Daoy (cell line): Measurements from ENCODE around the gene FIBP. TPM values are rescaled to one million over a fixed set of nuclear protein-coding genes. Genes with fewer than 3 reads are reported as not detected.

Experiments used
- DNase-seq: peaks from one replicate; pipeline ENCODE4 v3.0.0-alpha.2; 2015; ENCODE audit warnings: low read depth
- total RNA-seq: library from RNA; depleted of rRNA; stranded (reverse); fragments of >200 nt; shearing (Covaris generic); gene quantifications from 2 replicates; pipeline ENCODE4 v1.2.3, GENCODE V29; 2014

Gene FIBP
- total RNA-seq, 1 experiment from 2014 or later = 104 TPM

DNA sequence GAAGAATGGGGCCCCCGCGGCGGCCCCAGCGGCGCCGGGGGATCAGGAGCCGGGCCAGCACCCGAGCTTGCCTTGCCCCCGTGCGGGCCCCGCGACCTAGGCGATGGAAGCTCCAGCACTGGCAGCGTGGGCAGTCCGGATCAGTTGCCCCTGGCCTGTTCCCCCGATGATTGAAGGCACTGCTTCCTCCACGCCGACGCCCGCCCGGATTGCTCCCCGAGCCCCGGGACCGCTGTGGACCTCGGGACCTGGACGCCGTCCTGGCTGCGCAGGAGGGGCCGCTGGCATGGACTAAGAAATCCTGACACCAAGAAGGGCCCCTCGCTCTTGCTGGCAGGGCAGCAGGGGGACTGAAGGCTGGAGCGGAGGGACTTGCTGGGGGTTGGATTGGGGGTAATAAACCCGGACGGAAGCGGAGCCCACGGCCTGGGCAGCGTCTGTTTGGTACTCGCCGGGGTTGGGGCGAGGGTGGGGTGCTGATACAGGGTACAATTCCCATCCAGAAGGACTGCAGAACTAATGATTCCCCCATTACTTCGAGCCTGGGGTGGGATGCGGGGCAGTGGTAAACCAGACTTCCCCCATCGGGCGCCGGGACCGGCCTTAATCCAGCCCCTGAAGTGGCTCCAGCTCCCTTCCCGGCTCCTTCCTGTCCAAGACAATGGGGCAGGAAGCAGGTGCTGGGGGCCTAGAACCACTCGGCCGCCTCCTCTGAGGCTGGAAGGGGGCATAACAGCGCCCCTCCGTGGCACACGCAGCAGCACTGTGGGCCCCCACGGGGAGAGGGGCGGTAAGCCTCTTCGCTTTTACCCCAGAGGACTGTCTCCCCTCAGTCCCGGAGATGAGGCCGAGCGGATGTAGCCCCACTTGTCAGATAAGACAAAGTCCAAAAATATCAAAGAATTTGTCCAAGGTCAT, 3.2 kb upstream of the FIBP start:
- DNase-seq = peak; percentile 76

DNA sequence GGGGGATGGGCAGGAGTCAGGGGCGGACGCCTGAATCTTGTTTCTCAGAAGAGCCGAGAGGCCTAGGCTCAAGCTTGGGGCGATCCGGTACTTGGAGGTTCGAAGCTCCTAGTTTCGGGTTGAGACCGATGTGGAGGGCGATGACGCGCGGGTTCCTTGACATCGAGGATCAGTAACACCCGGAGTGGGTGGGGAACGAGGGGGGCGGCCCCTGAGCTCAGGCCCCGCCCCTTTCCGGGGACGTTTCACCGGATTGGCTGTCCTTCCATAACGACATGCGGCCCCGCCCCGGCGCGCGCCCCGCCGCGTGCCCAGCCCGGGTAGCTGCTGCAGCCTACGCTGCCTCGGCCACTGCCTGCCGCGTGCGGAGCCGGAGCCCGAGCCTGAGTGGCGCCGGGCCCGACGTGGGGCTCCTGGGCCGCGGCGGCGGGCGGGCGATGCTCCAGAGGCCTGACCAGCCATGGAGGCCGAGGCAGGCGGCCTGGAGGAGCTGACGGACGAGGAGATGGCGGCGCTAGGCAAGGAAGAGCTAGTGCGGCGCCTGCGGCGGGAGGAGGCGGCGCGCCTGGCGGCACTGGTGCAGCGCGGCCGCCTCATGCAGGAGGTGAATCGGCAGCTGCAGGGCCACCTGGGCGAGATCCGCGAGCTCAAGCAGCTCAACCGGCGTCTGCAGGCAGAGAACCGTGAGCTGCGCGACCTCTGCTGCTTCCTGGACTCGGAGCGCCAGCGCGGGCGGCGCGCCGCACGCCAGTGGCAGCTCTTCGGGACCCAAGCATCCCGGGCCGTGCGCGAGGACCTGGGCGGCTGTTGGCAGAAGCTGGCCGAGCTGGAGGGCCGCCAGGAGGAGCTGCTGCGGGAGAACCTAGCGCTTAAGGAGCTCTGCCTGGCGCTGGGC, 2.3 kb upstream of the FIBP start, which contains the start of gene CCDC85B:
TSS of gene CCDC85B (plus strand) at position 350 of the 895 bp plus-strand sequence. CDS start at position 461, 111 bp downstream.
- DNase-seq = peak; percentile 98

DNA sequence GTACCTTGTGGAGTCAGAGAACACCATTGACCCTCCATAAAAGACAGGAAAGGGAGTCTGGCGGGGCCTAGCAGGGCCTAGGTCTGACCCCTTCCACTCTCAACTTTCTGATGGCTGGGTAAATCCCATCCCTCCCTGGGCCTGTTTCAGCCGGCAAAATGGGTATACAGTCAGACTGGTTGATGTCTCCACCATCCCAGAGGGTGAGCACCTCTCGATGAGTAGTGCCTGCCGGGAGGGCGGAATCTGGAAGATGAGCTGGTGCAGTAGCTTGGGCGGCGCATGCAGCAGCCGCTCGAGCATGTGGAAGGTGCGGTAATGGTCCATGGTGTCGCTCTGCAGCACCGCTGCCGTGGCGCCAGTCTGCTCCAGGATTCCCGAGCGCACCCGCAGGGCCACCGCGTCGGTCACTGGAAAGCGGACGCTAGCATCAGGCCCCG, 528 bp downstream of the FIBP start:
- no peak for DNase-seq

- DNase-seq = no peak
Measured at GRCh38 chr11:65886826-65887722, 1.2 kb downstream of the FIBP start.

DNA sequence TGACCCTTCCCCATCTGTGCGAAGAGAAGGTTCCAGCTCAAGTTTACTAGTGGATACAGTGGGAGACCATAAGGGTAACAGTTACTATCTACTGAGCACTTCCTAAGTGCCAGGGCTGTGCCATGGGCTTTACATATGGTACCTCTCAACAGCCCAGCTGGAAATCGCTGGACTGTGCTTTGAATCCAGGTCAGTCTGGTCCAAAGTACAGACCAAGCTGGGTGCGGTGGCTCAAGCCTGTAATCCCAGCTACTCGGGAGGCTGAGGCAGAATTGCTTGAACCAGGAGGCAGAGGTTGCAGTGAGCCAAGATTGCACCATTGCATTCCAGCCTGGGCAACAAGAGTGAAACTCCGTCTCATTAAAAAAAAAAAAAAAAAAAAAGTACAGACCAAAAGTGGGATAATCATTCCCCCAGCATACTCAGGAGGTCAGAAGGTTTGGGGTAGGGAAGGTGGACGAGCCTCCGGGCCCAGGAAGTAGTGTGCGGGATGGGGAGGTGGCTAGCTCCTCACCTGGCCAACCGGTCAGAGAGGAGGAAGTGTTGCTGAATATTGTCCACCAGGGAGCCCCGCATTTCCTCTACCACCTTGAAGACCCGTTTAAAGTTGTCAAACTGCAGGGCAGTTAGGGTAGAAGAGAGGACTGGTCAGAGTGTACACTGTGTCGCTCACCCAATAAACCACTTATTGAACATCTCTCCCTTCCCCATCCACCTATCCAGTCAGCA, 2.3 kb downstream of the FIBP start:
- DNase-seq = no peak

- DNase-seq = no peak
Measured at GRCh38 chr11:65885231-65885630, 3.0 kb downstream of the FIBP start.

- DNase-seq = peak; percentile 77
Measured at GRCh38 chr11:65884716-65885092, 3.6 kb downstream of the FIBP start.

- DNase-seq = no peak
Measured at GRCh38 chr11:65883786-65884715, 4.2 kb downstream of the FIBP start.

DNA sequence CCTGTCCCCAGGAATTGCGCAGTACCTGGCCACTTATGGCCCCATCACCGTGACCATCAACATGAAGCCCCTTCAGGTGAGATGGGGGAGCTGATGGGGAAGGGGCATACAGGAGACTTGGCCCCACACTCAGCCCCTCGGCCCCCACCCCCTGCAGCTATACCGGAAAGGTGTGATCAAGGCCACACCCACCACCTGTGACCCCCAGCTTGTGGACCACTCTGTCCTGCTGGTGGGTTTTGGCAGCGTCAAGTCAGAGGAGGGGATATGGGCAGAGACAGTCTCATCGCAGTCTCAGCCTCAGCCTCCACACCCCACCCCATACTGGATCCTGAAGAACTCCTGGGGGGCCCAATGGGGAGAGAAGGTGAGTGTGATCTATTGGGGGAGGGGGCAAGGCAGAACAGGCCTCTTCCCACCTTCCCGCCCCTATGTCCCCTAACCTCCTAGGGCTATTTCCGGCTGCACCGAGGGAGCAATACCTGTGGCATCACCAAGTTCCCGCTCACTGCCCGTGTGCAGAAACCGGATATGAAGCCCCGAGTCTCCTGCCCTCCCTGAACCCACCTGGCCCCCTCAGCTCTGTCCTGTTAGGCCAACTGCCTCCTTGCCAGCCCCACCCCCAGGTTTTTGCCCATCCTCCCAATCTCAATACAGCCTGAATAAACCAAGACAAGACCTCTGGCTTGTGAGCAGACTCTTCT, 5.1 kb downstream of the FIBP start:
- no peak for DNase-seq

GRCh38 chr11:65882120-65883057, 5.9 kb downstream of the FIBP start:
- DNase-seq = no peak

DNA sequence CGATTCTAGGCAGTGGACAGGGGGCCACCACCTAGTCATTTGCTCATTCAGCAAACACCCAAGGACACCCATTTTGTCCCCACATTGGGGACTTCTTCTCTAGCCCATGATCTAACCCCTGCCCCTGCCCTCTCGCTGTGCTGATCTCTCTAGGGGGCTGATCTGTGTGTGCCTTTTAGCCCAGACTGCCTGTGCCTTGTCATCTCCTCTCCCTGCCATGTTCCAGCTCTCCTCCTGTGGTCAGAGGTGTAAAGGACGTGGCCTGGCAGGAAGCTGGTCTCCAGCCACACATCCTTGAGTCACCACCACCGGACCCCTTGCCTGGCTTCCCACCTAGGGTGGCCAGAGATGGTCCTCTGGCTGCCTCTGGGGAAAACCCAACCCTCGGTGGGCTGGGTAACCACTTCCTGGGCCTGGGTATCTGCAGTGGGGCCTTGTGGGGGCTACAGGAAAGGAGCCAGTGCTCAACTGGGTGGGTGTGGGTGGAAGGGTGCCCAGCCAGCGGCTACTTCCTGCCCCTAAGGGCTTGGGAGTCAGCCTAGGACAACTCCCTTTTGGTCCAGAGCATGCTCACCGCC, 7.3 kb downstream of the FIBP start:
- no peak for DNase-seq

- DNase-seq = no peak
Measured at GRCh38 chr11:65880027-65880426, 8.2 kb downstream of the FIBP start.

GRCh38 chr11:65879617-65880016, 8.7 kb downstream of the FIBP start, which contains the start of gene CTSW:
CTSW (plus strand) TSS chr11:65879837; CDS start chr11:65879855, 18 bp downstream.
- no peak for DNase-seq

- DNase-seq = peak; percentile 95
Measured at GRCh38 chr11:65873318-65874156, 14.7 kb downstream of the FIBP start.

GRCh38 chr11:65872586-65873317, 15.5 kb downstream of the FIBP start, which contains the start of gene EFEMP2:
EFEMP2 (minus strand) TSS chr11:65872800; CDS start chr11:65872354, 446 bp downstream.
- peak; percentile 47 for DNase-seq
